Germinal center (tissue), 1 donor: ENCODE results near the gene PRKG1.
"Not testable (repeated sequence)": the region's sequence is repeated elsewhere in the genome, so short reads cannot be mapped to it uniquely, and the experiment has no call there.

Source experiments
- DNase-seq: peaks from one replicate; pipeline ENCODE4 v3.0.0; 2012; ENCODE audit warnings: mixed read lengths, low spot score

Gene PRKG1

DNA sequence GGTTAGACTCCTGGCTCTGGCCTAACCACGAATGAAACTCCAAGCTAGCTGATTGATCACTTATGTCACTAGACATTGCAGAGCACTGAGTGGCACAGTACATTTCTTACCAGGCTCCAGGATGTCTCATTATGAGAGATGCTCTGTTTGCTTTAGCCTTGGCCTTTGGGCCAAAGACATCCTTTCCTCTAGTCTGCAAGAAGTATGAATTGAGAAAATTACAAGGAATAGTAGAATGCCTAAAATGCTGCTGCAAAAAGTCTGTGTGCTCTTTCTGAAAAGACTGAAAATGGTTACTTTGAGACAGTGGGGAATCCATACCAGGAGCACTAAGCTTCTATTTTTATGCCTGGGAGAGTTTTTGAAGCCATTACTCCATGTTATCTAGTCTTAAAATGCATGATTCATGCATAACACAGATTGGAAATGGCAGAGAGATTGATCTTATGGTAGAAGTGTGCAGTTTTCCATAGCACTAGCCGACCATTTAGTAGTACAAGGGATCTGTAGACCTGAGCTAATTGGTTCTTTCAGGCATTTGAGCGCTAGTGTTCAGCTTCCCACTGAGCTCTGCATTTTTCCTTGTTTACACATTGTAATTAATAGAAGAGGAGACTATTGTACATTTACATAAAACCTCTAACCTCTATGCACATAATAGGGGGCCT, 303.8 kb downstream of the PRKG1 start:
- no peak for DNase-seq

DNA sequence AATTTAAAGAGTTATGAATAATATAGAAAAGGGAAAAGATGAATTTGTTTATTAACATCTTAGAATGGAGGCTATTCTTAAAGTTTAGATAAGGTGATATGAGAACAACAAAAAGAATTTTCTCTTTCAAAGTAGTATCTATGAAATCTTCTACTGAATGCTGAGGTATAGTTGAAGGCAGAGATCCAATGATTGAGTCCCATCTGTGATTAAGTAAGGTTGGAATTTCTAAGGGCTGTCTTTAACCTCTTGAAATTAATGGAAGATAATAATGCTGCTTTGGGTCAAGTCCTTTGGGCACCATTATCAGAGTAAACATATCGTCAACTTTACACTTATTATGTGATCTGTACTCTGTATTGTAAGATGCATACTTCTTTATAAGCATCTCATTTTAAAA, 307.9 kb downstream of the PRKG1 start:
- DNase-seq, result no peak

DNA sequence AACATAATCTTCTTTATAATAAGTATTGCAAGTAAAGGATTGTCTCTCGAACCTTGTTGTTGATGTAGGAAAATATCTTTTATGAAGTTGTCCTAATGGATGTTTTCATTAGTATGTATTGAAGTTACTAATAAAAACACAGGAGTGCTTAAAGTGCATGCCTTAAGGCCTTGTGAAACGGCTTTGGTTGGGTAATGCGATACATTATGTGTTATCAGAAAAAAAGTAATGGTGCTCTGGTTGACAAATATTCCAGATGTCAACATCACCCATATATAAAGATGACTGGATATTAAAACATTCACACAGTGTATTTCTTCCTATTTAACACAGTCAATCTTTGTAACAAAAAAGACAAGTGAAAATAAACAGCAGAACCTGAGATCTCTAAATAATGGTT, 310.7 kb downstream of the PRKG1 start:
- no peak for DNase-seq

DNA sequence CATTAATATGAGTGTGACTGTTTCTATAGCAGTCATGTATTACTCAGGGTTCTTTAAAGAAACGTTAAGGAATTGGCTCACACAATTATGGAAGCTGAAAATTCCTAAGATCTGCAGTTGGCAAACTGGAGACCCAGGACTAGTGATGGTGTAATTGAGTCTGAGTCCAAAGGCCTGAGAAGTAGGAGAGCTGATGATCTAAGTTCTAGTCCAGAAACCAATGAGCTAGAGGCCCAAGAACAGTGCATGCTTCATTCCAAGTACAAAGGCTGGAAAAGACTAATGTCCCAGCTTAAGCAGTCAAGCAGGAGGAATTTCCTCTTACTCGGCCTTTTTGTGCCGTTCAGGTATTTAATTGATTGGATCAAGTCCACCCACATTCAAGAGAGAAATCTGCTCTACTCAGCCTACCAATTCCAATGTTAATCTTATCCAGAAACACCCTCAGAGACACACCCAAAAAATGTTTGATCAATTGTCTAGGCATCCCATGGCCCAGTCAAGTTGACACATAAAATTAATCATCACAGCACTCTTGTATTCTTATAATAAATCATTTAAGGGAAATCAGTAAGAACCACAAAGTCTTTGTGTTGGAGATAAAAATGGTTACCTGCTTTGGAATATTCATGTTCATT, 312.1 kb downstream of the PRKG1 start:
- DNase-seq, result no peak

DNA sequence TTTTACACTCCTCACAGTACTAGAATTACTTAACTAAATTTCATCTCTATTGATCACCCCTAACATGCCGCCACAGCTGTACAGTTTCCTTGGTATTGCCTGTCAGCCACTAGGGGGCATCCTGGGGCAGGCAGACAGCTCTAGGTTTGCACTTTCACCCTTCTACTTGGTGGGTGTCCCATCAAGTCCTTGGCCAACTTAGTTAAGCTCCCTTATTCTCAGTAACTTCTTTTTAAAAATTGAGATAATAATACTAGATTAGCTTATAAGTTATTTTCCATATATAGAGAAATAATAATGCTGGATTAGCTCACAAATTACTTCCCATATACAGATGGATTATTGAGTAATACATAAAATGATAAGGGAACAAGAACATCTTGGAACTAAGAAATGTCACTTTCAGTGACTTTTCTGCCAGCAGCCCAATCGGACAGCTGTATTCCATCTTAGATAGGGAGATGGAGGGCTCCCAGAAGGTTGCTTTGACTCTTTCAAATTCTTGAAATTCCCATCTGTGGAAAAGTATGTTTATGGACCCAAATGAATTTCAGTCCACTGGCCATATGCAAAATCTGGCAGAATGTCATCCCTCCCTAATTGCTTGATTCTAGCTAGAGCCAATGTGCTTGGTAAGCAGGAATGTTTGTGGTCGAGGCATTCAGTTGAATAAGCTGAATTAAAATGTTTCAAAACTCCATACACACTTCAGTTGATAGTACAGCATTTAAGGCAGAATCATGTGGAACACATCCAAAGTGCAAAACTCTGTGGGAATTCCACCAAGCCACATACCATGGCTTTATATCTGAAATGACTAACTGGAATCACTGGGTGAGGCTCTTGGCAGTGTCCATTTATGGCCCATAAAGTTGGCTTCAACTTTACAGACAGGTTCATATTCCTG, 315.4 kb downstream of the PRKG1 start:
- peak; percentile 20 for DNase-seq

DNA sequence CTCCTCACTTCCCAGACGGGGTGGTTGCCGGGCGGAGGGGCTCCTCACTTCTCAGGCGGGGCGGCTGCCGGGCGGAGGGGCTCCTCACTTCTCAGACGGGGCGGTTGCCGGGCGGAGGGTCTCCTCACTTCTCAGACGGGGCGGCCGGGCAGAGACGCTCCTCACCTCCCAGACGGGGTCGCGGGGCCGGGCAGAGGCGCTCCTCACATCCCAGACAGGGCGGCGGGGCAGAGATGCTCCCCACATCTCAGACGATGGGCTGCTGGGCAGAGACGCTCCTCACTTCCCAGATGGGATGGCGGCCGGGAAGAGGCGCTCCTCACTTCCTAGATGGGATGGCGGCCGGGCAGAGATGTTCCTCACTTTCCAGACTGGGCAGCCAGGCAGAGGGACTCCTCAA, 318.7 kb downstream of the PRKG1 start:
- DNase-seq, result not testable (repeated sequence)

DNA sequence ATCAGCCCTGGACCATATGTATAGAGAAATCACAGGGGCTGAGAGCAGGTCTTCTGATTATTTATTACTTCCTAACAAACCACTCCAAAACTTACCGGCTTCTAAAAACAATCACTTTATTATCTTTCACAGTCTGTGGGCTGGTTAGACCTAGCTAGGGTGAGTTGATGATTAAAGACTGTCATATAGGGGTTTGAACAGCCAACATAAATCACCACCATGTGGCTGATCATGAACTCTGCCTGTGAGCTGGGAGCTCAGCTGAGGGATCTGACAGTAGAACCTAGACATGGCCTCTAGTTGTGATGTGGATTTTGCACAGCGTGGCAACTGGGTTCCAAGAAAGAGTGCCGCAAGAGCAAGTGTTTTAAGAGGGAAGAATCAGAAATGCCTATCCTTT, 319.8 kb downstream of the PRKG1 start:
- DNase-seq, result no peak

DNA sequence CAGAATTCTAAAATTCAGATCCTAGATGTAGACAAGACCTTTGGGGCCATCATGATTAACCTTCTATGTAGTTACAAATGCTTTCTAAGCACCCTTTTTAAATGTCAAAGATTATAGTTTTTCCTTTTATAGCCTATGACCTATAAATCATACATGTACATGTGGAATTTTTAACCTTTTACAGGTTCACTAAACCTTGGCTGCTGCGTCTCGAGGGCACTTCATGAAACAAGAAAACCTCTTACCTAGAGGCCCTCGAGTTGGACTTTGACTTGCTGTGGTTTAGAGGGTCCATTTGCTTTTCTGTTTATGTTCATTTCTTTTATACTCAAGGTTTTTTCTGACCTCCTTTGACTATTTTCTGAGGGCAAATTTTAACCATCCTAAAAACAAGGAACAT, 323.0 kb downstream of the PRKG1 start:
- no peak for DNase-seq

DNA sequence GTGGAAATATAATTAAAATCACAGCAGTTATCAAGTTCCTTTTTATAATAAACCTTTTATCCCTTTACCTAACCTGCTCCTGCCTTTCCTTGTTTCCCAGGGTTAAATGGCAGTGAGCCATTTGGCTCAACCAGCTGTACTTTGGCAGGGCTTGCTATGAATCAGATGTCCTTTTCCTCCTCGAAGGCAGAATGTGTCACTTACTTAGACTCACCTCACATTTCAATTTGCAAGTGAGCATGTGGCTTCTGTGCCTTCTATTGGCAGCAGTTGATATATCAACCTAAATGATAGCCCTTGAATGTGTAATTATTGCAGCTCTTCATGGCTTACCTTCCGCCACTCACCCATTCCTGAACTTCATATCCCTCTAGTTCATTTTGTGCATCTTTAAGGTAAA, 323.4 kb downstream of the PRKG1 start:
- no peak for DNase-seq

DNA sequence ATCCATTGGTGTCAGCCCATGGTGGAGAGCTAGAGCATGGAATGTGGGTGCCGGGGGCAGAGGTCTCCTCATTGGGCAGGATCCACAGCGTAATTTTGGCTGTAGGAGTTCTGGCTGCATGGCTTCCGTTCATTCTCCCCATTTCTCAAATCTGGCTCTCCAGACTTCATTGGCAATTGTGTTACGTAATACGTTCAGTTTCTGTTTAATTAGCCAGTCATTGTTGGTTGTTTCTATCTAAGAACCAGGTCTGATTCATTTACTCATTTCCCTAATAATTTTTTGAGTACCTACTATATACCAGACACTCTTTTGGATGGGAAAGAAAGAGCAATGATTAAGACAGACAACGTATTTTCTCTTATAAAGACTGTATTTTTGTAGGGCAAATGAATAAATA, 325.6 kb downstream of the PRKG1 start:
- no peak for DNase-seq

DNA sequence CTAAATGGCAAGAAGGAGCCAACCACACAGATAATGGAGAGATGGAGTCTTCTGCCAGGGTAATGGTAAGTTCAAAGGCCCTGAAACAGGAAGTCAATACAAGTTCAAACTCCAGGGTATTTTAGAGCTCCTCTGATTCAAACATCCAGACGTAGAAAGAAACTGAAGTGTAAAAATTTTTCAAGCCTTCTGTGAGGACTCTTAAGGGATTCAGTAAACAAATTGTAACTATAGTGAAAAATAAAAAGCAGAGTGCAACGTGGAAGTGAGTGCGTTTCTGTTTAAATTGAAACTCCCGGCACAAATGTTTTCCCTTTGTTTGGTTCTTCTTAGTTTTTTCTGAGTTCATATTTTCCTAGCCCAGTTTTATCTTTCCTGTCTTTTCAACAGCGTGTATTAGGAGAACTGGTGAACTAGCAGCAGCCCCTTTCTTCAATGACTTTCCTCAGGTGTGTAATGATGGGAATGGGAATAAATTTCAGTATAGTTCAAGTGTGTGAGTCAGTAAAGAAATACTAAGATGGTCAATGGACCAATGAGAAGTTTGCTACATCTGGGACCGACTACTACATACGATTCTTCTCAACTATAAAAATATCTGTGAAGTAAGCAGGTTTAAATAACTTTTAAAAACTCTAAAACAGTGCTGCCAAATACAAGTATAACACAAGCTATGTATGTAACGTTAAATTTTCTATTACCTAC, 326.3 kb downstream of the PRKG1 start:
- no peak for DNase-seq

DNA sequence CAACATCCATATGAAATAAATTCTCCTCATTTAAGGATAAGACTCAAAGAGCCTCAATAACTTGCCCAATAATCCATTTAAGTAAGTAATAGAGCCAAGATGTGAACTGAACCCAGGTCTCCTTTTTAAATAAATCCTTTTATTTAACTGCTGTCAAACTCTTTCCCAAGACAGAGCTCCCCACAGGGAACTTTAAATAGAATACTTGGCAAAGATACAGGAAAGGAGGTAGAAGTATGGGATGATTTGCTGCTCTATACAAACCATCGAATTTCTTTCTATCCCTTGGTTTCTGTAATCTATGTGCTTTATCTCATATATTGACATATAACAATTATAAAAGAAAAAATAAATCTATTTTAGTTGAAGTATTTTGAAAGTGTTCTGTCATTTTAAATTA, 329.2 kb downstream of the PRKG1 start:
- no peak for DNase-seq

DNA sequence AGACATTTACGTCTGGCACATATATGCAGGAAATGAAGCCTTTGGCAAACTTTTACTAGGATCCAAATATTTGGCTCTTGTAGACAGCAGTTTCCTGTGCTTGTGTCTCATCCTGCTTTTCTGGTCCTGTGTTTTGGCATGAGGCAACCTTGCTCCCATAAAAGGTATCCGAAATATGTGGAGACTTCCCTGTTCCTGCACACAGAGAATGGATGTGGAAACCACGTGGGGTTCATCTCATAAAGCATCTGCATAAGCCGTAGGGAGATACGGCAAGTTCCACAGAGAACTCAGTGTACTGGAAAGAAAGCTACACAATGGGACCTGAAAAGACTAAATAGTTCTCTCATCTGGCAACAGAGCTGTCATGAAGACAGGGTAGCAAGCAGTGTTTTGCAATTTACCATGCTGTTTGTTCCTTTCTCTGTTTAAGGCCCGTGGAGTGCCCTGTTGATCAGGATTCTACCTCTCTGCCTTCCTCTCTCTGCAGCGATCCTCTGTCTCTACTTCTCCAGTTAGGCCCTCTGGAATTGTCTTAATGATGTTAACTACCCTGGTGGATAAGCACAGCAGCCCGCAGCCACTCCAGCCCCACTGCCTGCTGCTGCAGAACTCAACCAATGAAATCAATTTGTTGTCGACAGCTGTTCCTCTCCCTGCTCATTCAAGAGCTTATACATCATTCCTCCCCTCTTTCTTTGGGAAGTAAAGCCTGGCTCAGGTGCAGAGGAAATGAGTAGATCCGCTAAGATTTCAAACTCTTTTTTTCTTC, 331.5 kb downstream of the PRKG1 start:
- no peak for DNase-seq

DNA sequence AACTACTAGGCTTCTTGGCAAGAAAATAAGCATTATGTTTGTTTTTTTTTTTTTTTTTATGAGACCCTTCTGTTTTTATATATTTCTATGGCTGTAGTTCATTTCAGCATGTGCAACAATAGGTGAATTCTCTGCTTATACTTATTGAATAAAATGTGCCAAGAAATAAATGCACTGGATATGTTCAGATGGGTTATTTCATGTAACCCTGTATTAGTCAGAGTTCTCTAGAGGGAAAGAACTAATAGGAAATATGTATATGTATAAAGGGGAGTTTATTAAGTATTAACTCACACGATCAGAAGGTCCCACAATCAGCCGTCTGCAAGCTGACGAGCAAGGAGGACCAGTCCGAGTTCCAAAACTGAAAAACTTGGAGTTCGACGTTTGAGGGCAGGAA, 332.3 kb downstream of the PRKG1 start:
- DNase-seq, result no peak

DNA sequence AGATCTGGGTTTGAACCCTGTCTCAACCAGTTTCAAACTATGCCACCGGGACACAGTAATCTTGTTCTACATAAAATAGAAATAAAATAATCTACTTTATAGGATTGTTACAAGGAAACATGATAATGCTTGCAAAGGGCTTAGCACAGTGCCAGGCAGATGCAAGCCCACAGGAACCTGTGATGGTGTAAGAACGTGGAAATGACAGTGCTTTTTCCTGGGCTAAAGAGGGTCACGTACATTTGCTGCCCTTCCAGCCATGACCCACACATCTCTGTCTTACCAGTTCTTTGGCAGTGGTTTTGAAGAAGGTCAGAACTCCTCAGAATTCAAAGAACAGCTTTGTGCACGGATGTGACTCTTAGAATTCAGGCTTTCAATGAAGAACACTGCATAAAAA, 342.2 kb downstream of the PRKG1 start:
- DNase-seq, result no peak

DNA sequence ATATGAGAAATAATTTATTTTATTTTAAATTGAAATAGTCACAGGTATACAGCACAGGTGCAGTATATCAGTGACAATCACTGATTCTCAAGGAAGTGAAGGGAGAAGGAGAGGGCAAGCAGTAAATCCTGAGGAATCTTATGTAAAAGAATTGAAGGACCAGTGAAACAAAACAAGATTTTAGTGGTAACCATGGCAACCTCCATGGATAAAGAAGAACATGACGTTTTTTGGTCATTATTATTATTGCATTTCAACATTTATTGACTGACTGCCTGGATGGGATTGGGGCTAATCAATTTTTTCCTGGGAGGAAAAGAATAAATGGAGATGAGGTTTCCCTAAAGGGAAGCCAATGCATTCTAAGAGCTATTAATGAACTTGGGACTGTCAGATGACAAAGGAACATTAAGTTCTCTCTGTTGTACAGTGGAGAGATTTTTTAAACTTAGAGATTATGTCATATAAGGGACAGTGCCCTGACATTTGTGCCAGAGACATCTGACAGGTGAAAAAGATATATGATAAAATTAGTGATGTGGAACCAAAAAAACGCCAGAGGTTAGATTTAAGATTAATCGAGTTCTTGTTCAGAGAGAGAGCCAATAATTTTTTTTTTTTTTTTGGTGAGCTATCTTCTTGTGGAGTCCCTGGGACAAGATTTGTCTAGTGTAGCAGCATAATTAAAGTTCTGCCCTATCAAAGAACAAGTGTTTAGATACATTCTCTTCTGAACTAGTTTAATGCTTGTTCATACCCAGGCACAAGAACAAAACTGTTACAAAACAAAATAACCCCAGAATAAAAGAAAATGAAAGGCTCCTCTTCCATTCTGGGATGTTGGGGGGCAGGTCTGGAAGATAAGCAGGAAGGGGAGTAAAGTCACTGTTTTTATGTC, 345.2 kb downstream of the PRKG1 start:
- no peak for DNase-seq

DNA sequence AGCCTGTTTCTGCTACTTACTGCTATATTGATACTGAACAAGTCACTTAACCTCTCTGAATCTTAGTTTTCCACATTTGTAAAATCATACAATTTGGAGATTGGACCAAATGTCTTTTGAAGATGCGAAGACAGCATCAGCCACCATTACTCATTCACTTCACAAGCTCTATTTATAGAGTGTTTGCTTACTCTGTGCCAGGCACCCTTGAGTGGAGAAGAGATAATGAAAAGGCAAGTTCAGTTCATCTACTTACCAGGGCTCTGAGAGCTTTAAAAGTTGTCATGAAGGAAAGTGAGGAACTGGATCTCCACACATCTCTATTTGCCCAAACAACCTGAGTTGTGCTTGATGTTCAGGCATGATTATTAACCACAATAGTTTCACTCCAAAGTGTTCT, 347.6 kb downstream of the PRKG1 start:
- no peak for DNase-seq

DNA sequence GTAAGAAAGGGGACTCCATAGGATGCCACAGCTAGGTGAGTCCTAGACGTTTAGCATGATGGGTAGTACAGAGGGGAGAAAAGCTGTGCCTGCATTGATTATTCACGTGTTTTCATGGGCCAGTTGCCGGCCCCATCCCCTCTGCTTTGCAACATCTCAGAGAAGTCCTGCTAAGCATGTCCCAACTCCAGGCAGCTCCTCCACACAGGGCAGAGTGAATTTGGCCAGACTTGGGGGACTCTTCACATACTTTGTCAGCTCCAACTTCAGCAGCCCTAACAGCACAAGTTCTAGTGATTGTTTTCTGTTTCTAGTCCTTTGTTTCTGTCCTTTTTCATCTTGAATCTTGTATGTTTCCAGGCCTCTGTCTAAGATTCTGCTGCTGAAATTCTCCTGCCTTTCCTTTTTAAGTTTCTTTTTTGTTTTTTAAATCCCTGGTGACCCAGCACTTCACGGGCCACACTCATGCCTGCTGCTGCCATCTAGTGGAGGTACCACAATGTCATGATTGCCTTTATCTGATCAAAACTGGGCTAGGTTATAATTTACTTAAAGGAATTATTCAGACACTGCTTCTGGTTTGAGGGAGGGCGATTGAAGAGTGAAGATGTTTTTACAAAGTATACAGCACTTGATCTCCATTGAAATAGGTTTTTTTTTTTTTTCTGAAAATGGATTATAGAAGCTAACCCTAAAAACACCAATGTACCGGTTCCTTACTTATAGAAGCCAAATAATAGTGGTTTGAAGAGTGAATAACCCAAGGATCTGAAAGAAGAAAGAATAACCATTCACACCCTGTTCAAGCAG, 348.2 kb downstream of the PRKG1 start:
- DNase-seq, result peak; percentile 27

DNA sequence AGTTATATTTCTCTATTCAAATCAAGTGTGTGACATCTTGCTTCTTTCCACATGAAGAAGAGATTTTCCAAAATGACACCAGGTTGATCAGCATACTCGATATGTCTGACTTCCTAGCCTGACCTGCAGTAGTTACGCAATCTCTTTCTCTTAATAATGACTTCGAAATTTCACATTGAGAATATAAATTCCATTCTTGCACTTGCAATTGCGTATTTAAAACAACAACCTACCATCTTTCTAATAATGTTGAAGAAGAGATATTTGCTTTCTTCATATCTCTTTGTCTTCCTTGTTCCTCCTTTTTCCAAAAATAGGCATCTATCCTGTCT, 348.8 kb downstream of the PRKG1 start:
- DNase-seq, result no peak

DNA sequence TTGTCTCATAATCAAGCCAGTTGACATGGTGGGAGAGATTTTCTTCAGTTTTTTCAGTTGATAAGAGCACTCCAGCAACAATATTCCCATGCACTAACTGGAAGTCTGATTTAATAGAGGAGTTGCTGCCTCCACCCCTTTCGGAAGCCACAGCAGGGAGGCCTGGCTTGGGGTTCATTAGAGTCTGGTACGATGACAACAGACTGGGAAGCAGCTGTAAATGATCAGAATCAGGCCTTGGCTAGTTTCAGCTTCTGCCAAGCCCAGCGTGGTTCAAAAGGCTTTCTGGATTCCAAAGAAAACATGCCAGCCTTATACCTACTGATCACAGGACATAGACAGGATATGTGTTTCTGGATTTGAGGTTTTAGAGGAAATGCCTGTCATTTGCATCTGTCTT, 351.1 kb downstream of the PRKG1 start:
- no peak for DNase-seq
